Panc1 (cell line): ENCODE results near the gene PPARGC1A. TPM values are rescaled to one million over a fixed set of nuclear protein-coding genes. Genes with fewer than 3 reads are reported as not detected.

ENCODE experiments used
- ATAC-seq: fragments of 200-7000 bp; cut with Tn5 transposase; 2 replicates; pipeline ENCODE4 v1.9.1; 2020; ENCODE audit warnings: mild to moderate bottlenecking, moderate library complexity
- BruUV-seq: library from RNA; stranded (reverse); fragments of 400-500 nt; replicated peaks from 2 replicates; lab custom pipeline; 2021; lab: Mats Ljungman, UMichigan
- CTCF ChIA-PET: fragments of 300-600 bp; sonication (Branson Sonifier 250); formaldehyde crosslinking; loops from one replicate; lab custom pipeline; 2022; ENCODE audit warnings: antibody characterized with exemption; lab: Charles Lee
- POLR2A ChIA-PET: fragments of 300-600 bp; sonication (Branson Sonifier 250); formaldehyde crosslinking; loops from one replicate; lab custom pipeline; 2022; ENCODE audit warnings: antibody characterized with exemption; lab: Charles Lee
- DNase-seq: peaks from one replicate; pipeline ENCODE4 v3.0.0-alpha.2; 2010; ENCODE audit warnings: low read depth, low spot score
- H3K27ac ChIP-seq: 2 replicates; pipeline ENCODE4 v1.5.1; 2011; ENCODE audit warnings: mild to moderate bottlenecking, low read length, inconsistent platforms
- H3K27me3 ChIP-seq: fragments of 200-500 bp; sonication (Bioruptor generic); 2 replicates; pipeline ENCODE4 v1.6.0; 2014; ENCODE audit warnings: low read length, inconsistent platforms; ENCODE audit not compliant: control insufficient read depth, insufficient read depth
- H3K36me3 ChIP-seq: fragments of 200-500 bp; sonication (Bioruptor generic); 2 replicates; pipeline ENCODE4 v1.5.1; 2014; ENCODE audit warnings: inconsistent platforms, mild to moderate bottlenecking, low read length, moderate library complexity; ENCODE audit not compliant: control insufficient read depth, insufficient read depth
- H3K4me1 ChIP-seq: 2 replicates; pipeline ENCODE4 v1.5.1; 2011; ENCODE audit warnings: inconsistent platforms, mild to moderate bottlenecking, low read length, moderate library complexity; ENCODE audit not compliant: control insufficient read depth, insufficient read depth
- H3K4me3 ChIP-seq, 2 experiments: 2 replicates each; pipeline ENCODE4 v1.5.1; 2011 to 2012; ENCODE audit warnings: low read depth in 2 of 2, low read length in 2 of 2, mild to moderate bottlenecking in 2 of 2, inconsistent platforms in 1 of 2, moderate library complexity in 1 of 2
- H3K9me3 ChIP-seq: fragments of 200-500 bp; sonication (Bioruptor generic); 2 replicates; pipeline ENCODE4 v1.5.1; 2014; ENCODE audit warnings: low read depth, mild to moderate bottlenecking, inconsistent platforms, low read length, moderate library complexity; ENCODE audit not compliant: control insufficient read depth, insufficient read depth
- POLR2AphosphoS5 ChIP-seq: IDR thresholded peaks from 2 replicates; pipeline ENCODE4 v1.6.1; 2012; ENCODE audit warnings: mild to moderate bottlenecking, low read depth, low read length, moderate library complexity
- REST ChIP-seq, 2 experiments: IDR thresholded peaks; 2 replicates each; pipeline ENCODE4 v1.6.1; 2011 to 2012; ENCODE audit warnings: low read depth in 2 of 2, control low read depth in 1 of 2, low read length in 1 of 2, mild to moderate bottlenecking in 1 of 2, moderate library complexity in 1 of 2; ENCODE audit not compliant: insufficient read depth in 1 of 2
- SIN3A ChIP-seq: IDR thresholded peaks from 2 replicates; pipeline ENCODE4 v1.6.1; 2012; ENCODE audit warnings: low read depth, mild to moderate bottlenecking, low read length, moderate library complexity, borderline replicate concordance; ENCODE audit not compliant: insufficient read depth
- TCF7L2 ChIP-seq: IDR thresholded peaks from 2 replicates; pipeline ENCODE4 v1.6.1; 2011; ENCODE audit warnings: mild to moderate bottlenecking, low read depth, low read length, inconsistent platforms
- in situ Hi-C: cut with HindIII; loops from 2 replicates; pipeline ENCODE4 v1.10.0; 2016; ENCODE audit warnings: low sequenced_read_pairs, low pct_unique_long_range_greater_than_20kb
- intact Hi-C: fragments of 100-400 bp; cut with micrococcal nuclease; formaldehyde crosslinking; loops from one replicate; pipeline ENCODE4 v1.10.0; 2022; ENCODE audit not compliant: unreplicated experiment
- total RNA-seq: library from RNA; stranded (reverse); gene quantifications from one replicate; pipeline ENCODE4 v1.2.1, GENCODE V29; 2021; ENCODE audit not compliant: unreplicated experiment
- TF ChIP-seq, protein P1 (sequence below): fragments of 450-650 bp; IDR thresholded peaks from 2 replicates; pipeline ENCODE4 v1.5.1; 2017; ENCODE audit warnings: mild to moderate bottlenecking

Gene PPARGC1A
- total RNA-seq, 1 experiment from 2014 or later: 0.59 TPM

- no peaks in the 10 kb centered on the region for H3K36me3 ChIP-seq
- no TSS peak for BruUV-seq
- DNase-seq (no peak), ATAC-seq (no peak)
- CTCF ChIA-PET: no interaction called here
- H3K27ac ChIP-seq: no peak overlapping the region
- TF ChIP-seq POLR2AphosphoS5: no peak
- POLR2A ChIA-PET: no interaction called here
- H3K27me3 ChIP-seq: no peaks in the 10 kb centered on the region
- no peaks in the 10 kb centered on the region for H3K9me3 ChIP-seq
- no peaks in the 10 kb centered on the region for H3K4me1 ChIP-seq
- H3K4me3 ChIP-seq: no peak overlapping the region
- in situ Hi-C loops: no loop called here
- intact Hi-C loops: no loop called here
Measured at GRCh38 chr4:23775694-23776093, 114.2 kb downstream of the PPARGC1A start.

GRCh38 chr4:23774909-23775308 is 114.9 kb downstream of the PPARGC1A start:
- intact Hi-C loops (no loop called here), in situ Hi-C loops (no loop called here)
- Histone ChIP-seq H3K27ac (no peak overlapping the region), H3K4me1 (no peaks in the 10 kb centered on the region), H3K4me3 (no peak overlapping the region), H3K27me3 (no peaks in the 10 kb centered on the region), H3K9me3 (no peaks in the 10 kb centered on the region), H3K36me3 (no peaks in the 10 kb centered on the region)
- ChIA-PET CTCF (no interaction called here), POLR2A (no interaction called here)
- BruUV-seq: no TSS peak
- TF ChIP-seq TCF7L2: no peak
- TF ChIP-seq SIN3A: no peak
- TF ChIP-seq, protein P1, sequence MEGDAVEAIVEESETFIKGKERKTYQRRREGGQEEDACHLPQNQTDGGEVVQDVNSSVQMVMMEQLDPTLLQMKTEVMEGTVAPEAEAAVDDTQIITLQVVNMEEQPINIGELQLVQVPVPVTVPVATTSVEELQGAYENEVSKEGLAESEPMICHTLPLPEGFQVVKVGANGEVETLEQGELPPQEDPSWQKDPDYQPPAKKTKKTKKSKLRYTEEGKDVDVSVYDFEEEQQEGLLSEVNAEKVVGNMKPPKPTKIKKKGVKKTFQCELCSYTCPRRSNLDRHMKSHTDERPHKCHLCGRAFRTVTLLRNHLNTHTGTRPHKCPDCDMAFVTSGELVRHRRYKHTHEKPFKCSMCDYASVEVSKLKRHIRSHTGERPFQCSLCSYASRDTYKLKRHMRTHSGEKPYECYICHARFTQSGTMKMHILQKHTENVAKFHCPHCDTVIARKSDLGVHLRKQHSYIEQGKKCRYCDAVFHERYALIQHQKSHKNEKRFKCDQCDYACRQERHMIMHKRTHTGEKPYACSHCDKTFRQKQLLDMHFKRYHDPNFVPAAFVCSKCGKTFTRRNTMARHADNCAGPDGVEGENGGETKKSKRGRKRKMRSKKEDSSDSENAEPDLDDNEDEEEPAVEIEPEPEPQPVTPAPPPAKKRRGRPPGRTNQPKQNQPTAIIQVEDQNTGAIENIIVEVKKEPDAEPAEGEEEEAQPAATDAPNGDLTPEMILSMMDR: no peak
- no peak for TF ChIP-seq REST (IDR thresholded peaks at IDR 0.05; ENCODE audit: insufficient read depth in 1 of 2, low read depth in 2 of 2, low read length in 1 of 2)
- no peak for TF ChIP-seq POLR2AphosphoS5
- no peak for DNase-seq
- no peak for ATAC-seq

GRCh38 chr4:23773884-23774636 is 115.8 kb downstream of the PPARGC1A start:
- no peak for DNase-seq
- Histone ChIP-seq H3K36me3 (no peaks in the 10 kb centered on the region), H3K27me3 (no peaks in the 10 kb centered on the region), H3K4me3 (no peak overlapping the region), H3K27ac (no peak overlapping the region), H3K4me1 (no peaks in the 10 kb centered on the region), H3K9me3 (no peaks in the 10 kb centered on the region)
- ATAC-seq: no peak
- no TSS peak for BruUV-seq
- intact Hi-C loops: no loop called here
- TF ChIP-seq SIN3A (no peak), POLR2AphosphoS5 (no peak), TCF7L2 (no peak)
- POLR2A ChIA-PET: no interaction called here
- in situ Hi-C loops: no loop called here
- CTCF ChIA-PET: no interaction called here
